Activated CD4-positive, CD25-positive, alpha-beta regulatory T cell treated with anti-CD3 and anti-CD28 coated beads, Interleukin-2, amount 50 U/mL, for 72 hours (primary cell): ENCODE measurements around the gene ADGRV1.
"Not testable (repeated sequence)": the region's sequence is repeated elsewhere in the genome, so short reads cannot be mapped to it uniquely, and the experiment has no call there.

ENCODE experiments used
- DNase-seq: peaks from one replicate; pipeline ENCODE4 v3.0.0; 2021

Gene ADGRV1

GRCh38 chr5:90553711-90554110 lies 4.9 kb upstream of the ADGRV1 start:
- DNase-seq = no peak

- DNase-seq = no peak
These were observed 4.1 kb upstream of the ADGRV1 start for GRCh38 chr5:90554358-90555006.

DNA sequence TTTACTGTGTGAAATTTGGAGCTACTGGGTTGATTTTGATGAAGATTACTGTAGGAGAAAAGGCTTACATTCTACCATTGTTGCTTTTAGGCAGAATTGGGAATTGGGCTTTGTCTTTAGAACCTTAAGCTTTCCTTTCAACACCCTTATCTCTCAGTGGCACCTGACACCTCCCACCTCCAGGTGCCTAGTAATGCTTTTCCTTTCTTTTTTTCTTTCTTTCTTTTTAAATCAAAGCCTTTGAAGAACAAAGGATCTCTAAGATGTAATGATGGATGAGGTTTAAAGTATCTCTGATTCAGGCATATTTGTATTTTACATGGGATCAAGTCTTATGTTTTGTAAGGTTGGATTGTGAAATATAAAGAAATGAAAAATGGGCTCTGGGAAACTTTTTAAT lies 2.9 kb upstream of the ADGRV1 start:
- DNase-seq = no peak

GRCh38 chr5:90557391-90557790 lies 1.2 kb upstream of the ADGRV1 start:
- no peak for DNase-seq

DNA sequence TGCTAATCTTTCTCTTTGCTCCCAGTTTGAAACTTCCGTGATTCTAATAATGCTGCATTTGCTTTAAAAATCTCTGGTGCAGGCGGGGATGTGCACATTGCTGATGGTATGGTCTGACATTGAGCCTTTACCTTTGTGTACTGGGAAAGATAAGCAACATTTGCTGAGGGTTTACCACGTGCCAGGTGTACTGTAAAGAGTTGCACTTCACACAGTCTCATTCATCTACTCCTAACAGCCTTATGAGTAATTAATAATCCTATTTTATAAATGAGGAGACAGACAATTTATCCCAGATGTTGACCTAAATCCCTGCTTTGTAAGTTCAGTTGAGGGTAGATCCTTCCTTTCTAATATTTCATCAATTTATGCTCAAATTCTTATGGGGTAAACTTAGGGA lies 726 bp upstream of the ADGRV1 start:
- no peak for DNase-seq

GRCh38 chr5:90560771-90561170 lies 2.2 kb downstream of the ADGRV1 start:
- no peak for DNase-seq

DNA sequence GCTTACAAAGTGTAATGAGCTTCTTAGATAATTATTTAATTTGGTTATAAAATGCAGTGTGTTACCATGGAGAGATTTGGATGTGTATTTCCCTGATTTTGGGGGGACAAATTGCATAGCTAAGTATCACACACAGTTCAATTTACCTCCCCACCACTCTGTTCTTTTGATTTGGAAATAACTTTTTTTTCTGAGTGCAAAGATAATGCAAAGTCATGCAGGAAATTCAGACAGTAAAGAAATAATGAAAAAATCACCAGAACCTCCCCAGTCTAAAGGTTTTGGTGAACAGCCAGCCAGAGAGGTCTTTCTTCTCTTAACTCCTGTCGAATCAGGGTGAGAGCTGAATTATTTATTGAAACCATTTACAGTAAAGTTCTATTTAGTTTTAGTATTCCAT lies 3.2 kb downstream of the ADGRV1 start:
- no peak for DNase-seq

- DNase-seq = no peak
These were observed 3.7 kb downstream of the ADGRV1 start for GRCh38 chr5:90562341-90562740.

DNA sequence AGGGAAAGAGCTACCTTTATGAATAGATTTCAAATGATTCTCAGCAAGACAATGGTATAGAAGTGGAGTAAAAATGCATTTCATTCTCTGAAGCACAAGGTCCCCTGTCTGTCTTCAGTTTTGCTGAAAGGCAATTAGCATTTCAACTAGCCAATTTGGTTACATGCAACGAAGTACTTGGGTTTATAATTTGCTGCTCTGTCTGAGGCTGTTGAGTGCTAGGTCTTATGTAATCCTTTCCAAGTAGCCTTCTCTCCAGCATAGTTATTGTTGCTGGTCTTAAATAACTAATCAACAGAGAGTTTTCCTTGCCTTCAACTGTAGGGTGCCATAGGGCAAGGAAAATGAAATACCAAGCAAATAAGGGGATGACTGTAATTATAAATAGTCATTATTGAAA lies 4.5 kb downstream of the ADGRV1 start:
- DNase-seq = no peak

DNA sequence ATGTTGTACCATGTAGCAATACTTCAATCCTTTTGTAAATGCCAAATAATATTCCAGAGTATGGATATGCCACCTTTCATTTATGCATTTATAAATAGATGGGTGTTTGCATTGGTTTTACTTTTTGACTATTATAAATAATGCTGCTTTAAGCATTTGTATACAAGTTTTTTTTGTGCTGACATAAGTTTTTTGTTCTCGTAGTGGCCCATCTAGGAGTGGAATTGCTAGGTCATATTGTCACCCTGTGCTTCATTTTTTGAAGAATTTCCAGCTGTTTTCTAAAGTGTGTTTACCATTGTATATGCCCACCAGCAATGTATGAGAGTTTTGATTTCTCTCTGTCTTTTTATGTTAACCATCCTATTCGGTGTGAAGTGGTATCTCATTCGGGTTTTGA lies 6.9 kb downstream of the ADGRV1 start:
- no peak for DNase-seq

- no peak for DNase-seq
These were observed 10.5 kb downstream of the ADGRV1 start for GRCh38 chr5:90569084-90569483.

DNA sequence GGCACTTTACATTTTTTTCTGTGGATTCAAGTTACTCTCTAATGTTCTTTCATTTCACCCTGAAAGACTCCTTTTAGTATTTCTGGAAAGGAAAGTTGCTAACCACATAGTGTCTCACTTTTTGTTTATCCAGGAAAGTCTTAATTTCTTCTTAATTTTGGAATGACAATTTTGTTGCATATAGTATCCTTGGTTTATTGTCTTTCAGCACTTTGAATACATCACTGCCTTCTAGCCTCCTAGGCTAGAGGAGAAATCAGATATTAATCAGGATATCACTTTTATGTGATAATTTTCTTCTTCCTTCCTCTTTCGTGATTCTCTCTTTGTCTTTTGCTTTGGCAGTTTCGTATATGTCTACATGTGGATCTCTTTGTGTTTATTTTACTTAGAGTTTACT lies 11.4 kb downstream of the ADGRV1 start:
- no peak for DNase-seq

- no peak for DNase-seq
These were observed 12.7 kb downstream of the ADGRV1 start for GRCh38 chr5:90571147-90571773.

GRCh38 chr5:90575712-90576111 lies 17.1 kb downstream of the ADGRV1 start:
- no peak for DNase-seq

DNA sequence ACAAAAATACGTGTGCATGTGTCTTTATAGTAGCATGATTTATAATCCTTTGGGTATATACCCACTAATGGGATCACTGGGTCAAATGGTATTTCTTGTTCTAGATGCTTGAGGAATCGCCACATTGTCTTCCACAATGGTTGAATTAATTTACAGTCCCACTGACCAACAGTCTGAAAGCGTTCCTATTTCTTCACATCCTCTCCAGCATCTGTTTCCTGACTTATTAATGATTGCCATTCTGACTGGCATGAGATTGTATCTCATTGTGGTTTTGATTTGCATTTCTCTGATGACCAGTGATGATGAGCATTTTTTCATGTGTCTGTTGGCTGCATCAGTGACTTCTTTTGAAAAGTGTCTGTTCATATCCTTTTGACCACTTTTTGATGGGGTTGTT lies 18.0 kb downstream of the ADGRV1 start:
- not testable (repeated sequence) for DNase-seq

DNA sequence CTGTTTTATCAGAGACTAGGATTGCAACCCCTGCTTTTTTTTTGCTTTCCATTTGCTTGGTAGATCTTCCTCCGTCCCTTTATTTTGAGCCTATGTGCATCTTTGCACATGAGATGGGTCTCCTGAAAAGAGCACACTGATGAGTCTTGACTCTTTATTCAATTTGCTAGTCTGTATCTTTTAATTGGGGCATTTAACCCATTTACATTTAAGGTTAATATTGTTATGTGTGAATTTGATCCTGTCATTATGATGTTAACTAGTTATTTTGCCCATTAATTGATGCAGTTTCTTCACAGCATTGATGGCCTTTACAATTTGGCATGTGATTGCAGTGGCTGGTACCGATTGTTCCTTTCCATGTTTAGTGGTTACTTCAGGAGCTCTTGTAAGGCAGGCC lies 21.3 kb downstream of the ADGRV1 start:
- DNase-seq = not testable (repeated sequence)

- DNase-seq = no peak
These were observed 23.4 kb downstream of the ADGRV1 start for GRCh38 chr5:90581956-90582355.

- no peak for DNase-seq
These were observed 26.9 kb downstream of the ADGRV1 start for GRCh38 chr5:90585337-90585986.

DNA sequence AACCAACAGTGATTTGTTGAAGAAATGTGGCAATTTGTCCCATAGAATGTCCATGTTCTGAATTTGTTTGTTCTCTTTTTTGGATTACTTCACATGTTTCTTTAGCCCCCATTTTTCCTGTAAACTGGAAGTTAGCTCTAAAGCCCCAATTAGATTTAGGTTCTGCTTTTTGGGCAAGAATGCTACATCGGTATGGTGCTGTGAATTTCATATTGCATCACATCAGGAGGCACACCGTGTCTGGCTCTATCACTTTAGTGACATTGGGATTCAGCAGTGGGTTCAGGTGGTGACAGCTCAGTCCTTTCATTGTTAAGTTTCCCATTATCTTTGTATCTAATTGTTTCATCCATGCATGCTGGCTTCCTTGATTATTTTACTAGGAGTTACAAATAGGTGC lies 27.9 kb downstream of the ADGRV1 start:
- no peak for DNase-seq

GRCh38 chr5:90590170-90590569 lies 31.6 kb downstream of the ADGRV1 start:
- no peak for DNase-seq

DNA sequence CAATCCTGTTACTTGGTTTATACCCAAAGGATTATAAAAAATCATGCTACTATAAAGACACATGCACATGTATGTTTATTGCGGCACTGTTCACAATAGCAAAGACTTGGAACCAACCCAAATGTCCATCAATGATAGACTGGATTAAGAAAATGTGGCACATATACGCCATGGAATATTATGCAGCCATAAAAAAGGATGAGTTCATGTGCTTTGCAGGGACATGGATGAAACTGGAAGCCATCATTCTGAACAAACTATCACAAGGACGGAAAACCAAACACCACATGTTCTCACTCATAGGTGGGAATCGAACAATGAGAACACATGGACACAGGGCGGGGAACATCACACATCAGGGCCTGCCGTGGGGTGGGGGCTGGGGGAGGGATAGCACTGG lies 34.5 kb downstream of the ADGRV1 start:
- not testable (repeated sequence) for DNase-seq

GRCh38 chr5:90595766-90596165 lies 37.2 kb downstream of the ADGRV1 start:
- DNase-seq = not testable (repeated sequence)

GRCh38 chr5:90598293-90598692 lies 39.7 kb downstream of the ADGRV1 start:
- DNase-seq = no peak

DNA sequence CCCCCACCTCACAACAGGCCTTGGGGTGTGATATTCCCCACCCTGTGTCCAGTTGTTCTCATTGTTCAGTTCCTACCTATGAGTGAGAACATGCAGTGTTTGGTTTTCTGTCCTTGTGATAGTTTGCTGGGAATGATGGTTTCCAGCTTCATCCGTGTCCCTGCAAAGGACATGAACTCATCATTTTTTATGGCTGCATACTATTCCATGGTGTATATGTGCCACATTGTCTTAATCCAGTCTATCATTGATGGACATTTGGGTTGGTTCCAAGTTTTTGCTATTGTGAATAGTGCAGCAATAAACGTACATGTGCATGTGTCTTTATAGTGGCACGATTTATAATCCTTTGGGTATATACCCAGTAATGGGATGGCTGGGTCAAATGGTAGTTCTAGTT lies 41.7 kb downstream of the ADGRV1 start:
- DNase-seq = not testable (repeated sequence)

DNA sequence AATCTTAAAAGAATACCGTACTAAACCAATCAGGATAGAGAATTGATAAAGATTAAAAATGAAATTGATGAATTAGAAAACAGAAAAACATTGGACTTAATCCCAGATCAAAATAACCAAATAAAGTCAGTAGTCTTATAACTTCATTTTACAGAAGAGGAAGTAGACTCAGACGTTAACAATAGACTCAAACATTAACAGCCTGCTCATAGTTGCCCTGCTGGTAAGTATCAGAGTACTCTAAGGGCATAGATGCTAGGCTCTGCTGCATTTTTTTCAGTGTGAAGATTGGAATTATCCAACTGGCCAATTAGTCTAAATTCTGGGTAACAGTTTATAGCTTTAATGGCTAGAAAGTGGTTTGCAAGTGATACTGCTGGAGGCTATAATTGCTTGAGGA lies 42.9 kb downstream of the ADGRV1 start:
- DNase-seq = no peak
